OCI-LY7 (cell line): Measurements from ENCODE around the gene NR2F2. TPM values are rescaled to one million over a fixed set of nuclear protein-coding genes. Genes with fewer than 3 reads are reported as not detected.

Source experiments
- BruUV-seq: library from RNA; stranded (reverse); fragments of 400-500 nt; replicated peaks from 2 replicates; lab custom pipeline; 2021; lab: Mats Ljungman, UMichigan
- CTCF ChIA-PET: fragments of 300-600 bp; sonication (Branson Sonifier 250); formaldehyde crosslinking; loops from one replicate; lab custom pipeline; 2022; ENCODE audit warnings: antibody characterized with exemption; ENCODE audit not compliant: unreplicated experiment; lab: Charles Lee
- POLR2A ChIA-PET: fragments of 300-600 bp; sonication (Branson Sonifier 250); formaldehyde crosslinking; loops from one replicate; lab custom pipeline; 2022; ENCODE audit warnings: antibody characterized with exemption; lab: Charles Lee
- DNase-seq: peaks from one replicate; pipeline ENCODE4 v3.0.0-alpha.2; 2015; ENCODE audit warnings: low spot score
- H2AFZ ChIP-seq: fragments of 200-600 bp; sonication (generic), shearing (Covaris generic); 2 replicates; pipeline ENCODE4 v1.6.1; 2014; ENCODE audit warnings: mild to moderate bottlenecking, antibody characterized with exemption, low read length, moderate library complexity
- H3K27ac ChIP-seq: fragments of 200-600 bp; sonication (generic); 2 replicates; pipeline ENCODE4 v1.5.1; 2014; ENCODE audit warnings: mixed run types, low read depth, mild to moderate bottlenecking, moderate library complexity, low read length, inconsistent platforms; ENCODE audit not compliant: poor library complexity, severe bottlenecking
- H3K36me3 ChIP-seq: fragments of 200-600 bp; sonication (generic); 2 replicates; pipeline ENCODE4 v1.6.1; 2014; ENCODE audit warnings: mild to moderate bottlenecking, antibody characterized with exemption, low read length, moderate library complexity, mixed read lengths; ENCODE audit not compliant: insufficient read depth
- H3K4me1 ChIP-seq: fragments of 200-600 bp; sonication (generic); 2 replicates; pipeline ENCODE4 v1.5.1; 2014; ENCODE audit warnings: mild to moderate bottlenecking, low read length; ENCODE audit not compliant: insufficient read depth, poor library complexity, severe bottlenecking
- H3K4me2 ChIP-seq: fragments of 200-600 bp; sonication (generic); 2 replicates; pipeline ENCODE4 v1.6.1; 2014; ENCODE audit warnings: mild to moderate bottlenecking, low read length
- H3K4me3 ChIP-seq: fragments of 200-600 bp; sonication (generic); 2 replicates; pipeline ENCODE4 v1.5.1; 2014; ENCODE audit warnings: mild to moderate bottlenecking, low read depth, low read length; ENCODE audit not compliant: poor library complexity, severe bottlenecking
- H3K79me2 ChIP-seq: fragments of 200-600 bp; sonication (generic); 2 replicates; pipeline ENCODE4 v1.6.1; 2016; ENCODE audit warnings: low read depth, mild to moderate bottlenecking, low read length, moderate library complexity, mixed read lengths; ENCODE audit not compliant: insufficient read depth
- H3K9me2 ChIP-seq: fragments of 200-600 bp; sonication (generic); 2 replicates; pipeline ENCODE4 v1.6.1; 2016; ENCODE audit warnings: mild to moderate bottlenecking, low read length, mixed read lengths; ENCODE audit not compliant: insufficient read depth
- H3K9me3 ChIP-seq: fragments of 200-600 bp; sonication (generic); 2 replicates; pipeline ENCODE4 v1.6.1; 2014; ENCODE audit warnings: mild to moderate bottlenecking, mixed run types, low read length, mixed read lengths
- H4K20me1 ChIP-seq: fragments of 200-600 bp; sonication (generic); 2 replicates; pipeline ENCODE4 v1.6.1; 2014; ENCODE audit warnings: mild to moderate bottlenecking, antibody characterized with exemption, low read length, moderate library complexity, mixed read lengths; ENCODE audit not compliant: insufficient read depth
- EZH2phosphoT487 ChIP-seq: fragments of 200-600 bp; sonication (generic); IDR thresholded peaks from 2 replicates; pipeline ENCODE4 v1.6.1; 2018; ENCODE audit warnings: low read depth, borderline replicate concordance, mild to moderate bottlenecking, mixed run types, antibody characterized with exemption, low read length, moderate library complexity, mixed read lengths
- intact Hi-C: fragments of 100-400 bp; cut with micrococcal nuclease; formaldehyde crosslinking; loops from one replicate; pipeline ENCODE4 v1.10.0; 2022; ENCODE audit not compliant: unreplicated experiment
- total RNA-seq, 2 experiments: library from RNA; depleted of rRNA in 1 of 2; stranded (reverse); fragments of >200 nt in 1 of 2; shearing (Covaris generic) in 1 of 2; gene quantifications; 2 replicates each; pipeline ENCODE4 v1.2.3, GENCODE V29; 2014 to 2022
- TF ChIP-seq, protein P1 (sequence below): fragments of 200-600 bp; sonication (generic); conservative IDR thresholded peaks from 2 replicates; pipeline ENCODE4 v1.5.1; 2014; ENCODE audit warnings: mild to moderate bottlenecking, antibody characterized with exemption, low read length, moderate library complexity, mixed read lengths

The NR2F2 gene
- total RNA-seq, 2 experiments from 2014 or later, result not detected

DNA sequence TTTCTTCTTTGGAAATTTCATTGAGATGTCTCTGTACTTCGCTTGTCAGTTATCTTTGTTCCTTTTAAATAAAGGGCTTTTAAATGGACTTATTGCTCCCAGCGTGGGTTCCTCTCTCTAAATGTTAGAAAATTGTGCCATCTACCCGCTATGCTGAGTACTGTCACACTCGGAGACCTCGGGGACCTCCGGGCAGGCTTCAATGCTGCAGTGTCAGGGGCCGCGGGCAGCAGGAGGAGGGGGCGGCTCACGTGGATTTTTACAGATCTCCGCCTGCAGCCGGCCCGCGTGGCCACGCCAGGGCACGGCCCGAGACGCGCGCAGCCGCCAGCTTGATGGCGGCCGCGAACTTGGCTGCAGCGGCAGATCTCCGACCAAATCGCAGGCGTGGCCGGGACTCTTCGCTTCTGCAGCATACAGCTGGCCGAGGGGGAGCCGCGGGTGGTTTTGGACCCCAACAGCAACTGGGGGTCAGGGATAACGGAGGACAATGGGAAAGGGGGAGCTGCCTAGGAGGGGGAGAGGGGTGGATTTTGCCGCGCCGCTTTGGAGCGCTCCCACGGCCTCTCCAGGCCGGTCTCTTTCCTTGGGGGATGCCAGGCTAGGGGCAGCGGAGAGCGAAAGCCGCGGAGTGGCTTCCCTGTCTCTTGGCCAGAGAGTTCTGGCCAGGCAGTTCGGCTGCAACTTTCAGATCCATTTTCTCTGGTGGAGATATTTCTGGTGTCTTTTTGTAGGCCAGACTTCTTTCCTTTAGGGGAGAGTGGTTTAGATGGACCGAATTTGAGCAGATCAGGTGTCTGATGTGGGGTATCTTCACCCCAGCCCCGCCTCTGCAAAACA lies 15.3 kb downstream of the NR2F2 start:
- ChIA-PET POLR2A (no interaction called here), CTCF (no interaction called here)
- Histone ChIP-seq H3K9me2 (no peaks in the 10 kb centered on the region), H3K79me2 (no peaks in the 10 kb centered on the region), H3K4me1 (no peaks in the 10 kb centered on the region), H3K4me3 (no peak overlapping the region), H2AFZ (no peak overlapping the region), H3K36me3 (no peaks in the 10 kb centered on the region), H3K4me2 (no peak overlapping the region), H3K27ac (no peak overlapping the region), H3K9me3 (no peaks in the 10 kb centered on the region), H4K20me1 (no peaks in the 10 kb centered on the region)
- BruUV-seq, result no TSS peak
- TF ChIP-seq, protein P1, sequence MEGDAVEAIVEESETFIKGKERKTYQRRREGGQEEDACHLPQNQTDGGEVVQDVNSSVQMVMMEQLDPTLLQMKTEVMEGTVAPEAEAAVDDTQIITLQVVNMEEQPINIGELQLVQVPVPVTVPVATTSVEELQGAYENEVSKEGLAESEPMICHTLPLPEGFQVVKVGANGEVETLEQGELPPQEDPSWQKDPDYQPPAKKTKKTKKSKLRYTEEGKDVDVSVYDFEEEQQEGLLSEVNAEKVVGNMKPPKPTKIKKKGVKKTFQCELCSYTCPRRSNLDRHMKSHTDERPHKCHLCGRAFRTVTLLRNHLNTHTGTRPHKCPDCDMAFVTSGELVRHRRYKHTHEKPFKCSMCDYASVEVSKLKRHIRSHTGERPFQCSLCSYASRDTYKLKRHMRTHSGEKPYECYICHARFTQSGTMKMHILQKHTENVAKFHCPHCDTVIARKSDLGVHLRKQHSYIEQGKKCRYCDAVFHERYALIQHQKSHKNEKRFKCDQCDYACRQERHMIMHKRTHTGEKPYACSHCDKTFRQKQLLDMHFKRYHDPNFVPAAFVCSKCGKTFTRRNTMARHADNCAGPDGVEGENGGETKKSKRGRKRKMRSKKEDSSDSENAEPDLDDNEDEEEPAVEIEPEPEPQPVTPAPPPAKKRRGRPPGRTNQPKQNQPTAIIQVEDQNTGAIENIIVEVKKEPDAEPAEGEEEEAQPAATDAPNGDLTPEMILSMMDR, result no peak
- TF ChIP-seq EZH2phosphoT487, result no peak
- DNase-seq, result no peak
- intact Hi-C loops, result no loop called here

DNA sequence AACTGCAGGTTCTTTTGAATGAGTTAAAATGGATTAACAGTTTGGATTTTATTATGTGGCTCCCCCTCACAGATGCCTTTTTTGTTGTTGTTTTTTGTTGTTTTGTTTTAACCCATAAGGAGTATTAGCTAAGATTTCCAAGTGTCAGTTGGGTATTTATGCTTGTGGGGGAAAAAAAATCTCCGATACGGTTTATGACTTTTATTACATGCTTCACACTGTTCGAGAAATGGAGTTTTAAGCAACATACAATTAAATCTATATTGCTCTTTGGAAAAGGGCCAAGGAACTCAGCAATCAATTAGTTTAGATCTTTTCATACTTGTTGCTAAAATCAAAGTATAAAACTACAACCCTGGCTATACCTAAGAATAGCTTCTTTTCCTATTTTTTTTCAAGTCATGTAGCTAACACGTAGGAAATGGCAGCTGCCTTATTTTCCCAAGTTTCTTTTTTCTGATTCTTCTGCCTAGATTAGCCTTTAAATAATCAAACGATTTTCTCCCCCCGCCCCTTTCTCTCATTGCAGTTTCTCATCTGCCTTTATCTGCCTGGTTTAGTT lies 16.0 kb downstream of the NR2F2 start:
- Histone ChIP-seq H2AFZ (no peak overlapping the region), H3K27ac (no peak overlapping the region), H3K4me1 (no peaks in the 10 kb centered on the region), H3K9me2 (no peaks in the 10 kb centered on the region), H3K9me3 (no peaks in the 10 kb centered on the region), H4K20me1 (no peaks in the 10 kb centered on the region), H3K79me2 (no peaks in the 10 kb centered on the region), H3K4me2 (no peak overlapping the region), H3K4me3 (no peak overlapping the region), H3K36me3 (no peaks in the 10 kb centered on the region)
- intact Hi-C loops, result no loop called here
- ChIA-PET CTCF (no interaction called here), POLR2A (interaction anchor here (0.7 kb wide), 1 partner anchor 200 kb away, joined by 4 read pairs; no protein-coding TSS in a partner anchor)
- TF ChIP-seq, protein P1, result no peak
- no peak for TF ChIP-seq EZH2phosphoT487
- no peak for DNase-seq
- BruUV-seq, result no TSS peak
